DOHH2 (cell line): ENCODE measurements around the gene PPP1R14C.

ENCODE experiments used
- H3F3A ChIP-seq: fragments of 200-600 bp; sonication (generic), shearing (Covaris generic); 2 replicates; pipeline ENCODE4 v1.6.0; 2016; ENCODE audit warnings: antibody characterized with exemption, mild to moderate bottlenecking; ENCODE audit not compliant: control insufficient read depth, insufficient read depth
- H3K27ac ChIP-seq: fragments of 200-600 bp; sonication (generic); 2 replicates; pipeline ENCODE4 v1.5.1; 2014; ENCODE audit warnings: low read depth, mild to moderate bottlenecking, low read length, moderate library complexity
- H3K27me3 ChIP-seq: fragments of 200-600 bp; sonication (generic); 2 replicates; pipeline ENCODE4 v1.6.1; 2014; ENCODE audit warnings: mild to moderate bottlenecking, low read length, mixed read lengths; ENCODE audit not compliant: control insufficient read depth
- H3K36me3 ChIP-seq: fragments of 200-600 bp; sonication (generic); 2 replicates; pipeline ENCODE4 v1.6.1; 2014; ENCODE audit warnings: mild to moderate bottlenecking, low read length, moderate library complexity, mixed read lengths; ENCODE audit not compliant: control insufficient read depth
- H3K4me1 ChIP-seq: fragments of 200-600 bp; sonication (generic); 2 replicates; pipeline ENCODE4 v1.6.1; 2014; ENCODE audit warnings: mild to moderate bottlenecking, low read length, mixed read lengths; ENCODE audit not compliant: control insufficient read depth
- H3K4me2 ChIP-seq: fragments of 200-600 bp; sonication (generic); 2 replicates; pipeline ENCODE4 v1.6.0; 2014; ENCODE audit warnings: mild to moderate bottlenecking, low read length, moderate library complexity
- H3K4me3 ChIP-seq: fragments of 200-600 bp; sonication (generic); 2 replicates; pipeline ENCODE4 v1.5.1; 2014; ENCODE audit warnings: mild to moderate bottlenecking, low read length, mixed read lengths
- H3K79me2 ChIP-seq: fragments of 200-600 bp; sonication (generic); 2 replicates; pipeline ENCODE4 v1.6.1; 2014; ENCODE audit warnings: mild to moderate bottlenecking, low read length, mixed read lengths; ENCODE audit not compliant: control insufficient read depth
- H3K9me2 ChIP-seq: fragments of 200-600 bp; sonication (generic); replicated peaks from 2 replicates; pipeline ENCODE4 v1.6.1; 2014; ENCODE audit warnings: mild to moderate bottlenecking, low read length, mixed read lengths; ENCODE audit not compliant: control insufficient read depth
- H3K9me3 ChIP-seq: fragments of 200-600 bp; sonication (generic); 2 replicates; pipeline ENCODE4 v1.6.1; 2014; ENCODE audit warnings: antibody characterized with exemption, low read length, mixed read lengths; ENCODE audit not compliant: control insufficient read depth, insufficient read depth
- H4K20me1 ChIP-seq: fragments of 200-600 bp; sonication (generic); 2 replicates; pipeline ENCODE4 v1.6.0; 2014; ENCODE audit warnings: low read depth, mild to moderate bottlenecking, antibody characterized with exemption, low read length, moderate library complexity; ENCODE audit not compliant: control insufficient read depth, insufficient read depth
- CTCF ChIP-seq: fragments of 200-600 bp; sonication (generic); IDR thresholded peaks from one replicate; pipeline ENCODE4 v1.5.1; 2014; ENCODE audit warnings: antibody characterized with exemption, mild to moderate bottlenecking, low read depth, low read length; ENCODE audit not compliant: poor library complexity, severe bottlenecking
- EZH2phosphoT487 ChIP-seq: fragments of 200-600 bp; sonication (generic); IDR thresholded peaks from 2 replicates; pipeline ENCODE4 v1.6.1; 2017; ENCODE audit warnings: borderline replicate concordance, mild to moderate bottlenecking, antibody characterized with exemption, low read length, moderate library complexity, mixed read lengths

The PPP1R14C gene

GRCh38 chr6:150144294-150144868 is 1.5 kb downstream of the PPP1R14C start:
- no peak overlapping the region for H3K4me3 ChIP-seq
- H3K27me3 ChIP-seq: peaks cover 42% of the 10 kb centered on the region
- H3K4me1 ChIP-seq: peaks cover 47% of the 10 kb centered on the region
- H4K20me1 ChIP-seq: peaks cover 5% of the 10 kb centered on the region; the same call in 1 of the 2 replicates
- H3K36me3 ChIP-seq: no peaks in the 10 kb centered on the region
- H3K9me2 ChIP-seq: no peaks in the 10 kb centered on the region
- peak overlapping the region; percentile 75 for H3K4me2 ChIP-seq
- peaks cover 6% of the 10 kb centered on the region; the same call in 1 of the 2 replicates for H3F3A ChIP-seq
- no peak overlapping the region for H3K27ac ChIP-seq
- TF ChIP-seq EZH2phosphoT487 (no peak), CTCF (no peak)
- H3K79me2 ChIP-seq: no peaks in the 10 kb centered on the region
- H3K9me3 ChIP-seq: no peaks in the 10 kb centered on the region

GRCh38 chr6:150145427-150145826 is 2.6 kb downstream of the PPP1R14C start:
- H3K4me1 ChIP-seq: peaks cover 55% of the 10 kb centered on the region
- no peaks in the 10 kb centered on the region for H3K9me2 ChIP-seq
- no peaks in the 10 kb centered on the region for H3K36me3 ChIP-seq
- peaks cover 5% of the 10 kb centered on the region; the same call in 1 of the 2 replicates for H4K20me1 ChIP-seq
- no peaks in the 10 kb centered on the region for H3K79me2 ChIP-seq
- peak overlapping the region; percentile 69 for H3K4me2 ChIP-seq
- peak overlapping the region; percentile 26 for H3K4me3 ChIP-seq
- TF ChIP-seq EZH2phosphoT487 (no peak), CTCF (no peak)
- peaks cover 6% of the 10 kb centered on the region; the same call in 1 of the 2 replicates for H3F3A ChIP-seq
- no peaks in the 10 kb centered on the region for H3K9me3 ChIP-seq
- no peak overlapping the region for H3K27ac ChIP-seq
- H3K27me3 ChIP-seq: peaks cover 50% of the 10 kb centered on the region

GRCh38 chr6:150145830-150146229 is 3.0 kb downstream of the PPP1R14C start:
- H3K9me2 ChIP-seq: no peaks in the 10 kb centered on the region
- TF ChIP-seq EZH2phosphoT487: no peak
- no peak for TF ChIP-seq CTCF
- H3K36me3 ChIP-seq: no peaks in the 10 kb centered on the region
- peaks cover 5% of the 10 kb centered on the region; the same call in 1 of the 2 replicates for H4K20me1 ChIP-seq
- no peaks in the 10 kb centered on the region for H3K9me3 ChIP-seq
- peak overlapping the region; percentile 69 for H3K4me2 ChIP-seq
- H3K4me3 ChIP-seq: peak overlapping the region; percentile 26
- H3K4me1 ChIP-seq: peaks cover 57% of the 10 kb centered on the region
- peaks cover 48% of the 10 kb centered on the region for H3K27me3 ChIP-seq
- no peak overlapping the region for H3K27ac ChIP-seq
- peaks cover 6% of the 10 kb centered on the region; the same call in 1 of the 2 replicates for H3F3A ChIP-seq
- H3K79me2 ChIP-seq: no peaks in the 10 kb centered on the region
